Activated T-helper 1 cell treated with Interleukin-2 at 50 U/mL for 16 hours (primary cell): ENCODE data around the gene SCD.
A peak's percentile ranks its signal among the peaks of the same experiment; 100 is the strongest.
"Not testable (repeated sequence)": the region's sequence is repeated elsewhere in the genome, so short reads cannot be mapped to it uniquely, and the experiment has no call there.

Experiments
- DNase-seq: peaks from one replicate; pipeline ENCODE4 v3.0.0-alpha.2; 2020; ENCODE audit warnings: low read depth

Gene SCD

GRCh38 chr10:100346765-100347567 lies at the start of gene SCD:
TSS of gene SCD (plus strand) at chr10:100347233. CDS start at chr10:100347505, 272 bp downstream.
- peak; percentile 59 for DNase-seq

GRCh38 chr10:100297242-100297641 lies 49.8 kb upstream of the SCD start:
- DNase-seq, result no peak

GRCh38 chr10:100301123-100301522 lies 45.9 kb upstream of the SCD start:
- not testable (repeated sequence) for DNase-seq

GRCh38 chr10:100303724-100304319 lies 43.2 kb upstream of the SCD start:
- DNase-seq, result no peak

GRCh38 chr10:100304414-100304813 lies 42.6 kb upstream of the SCD start:
- no peak for DNase-seq

- no peak for DNase-seq
Measured at GRCh38 chr10:100306861-100307260, 40.2 kb upstream of the SCD start.

- no peak for DNase-seq
Measured at GRCh38 chr10:100307684-100308083, 39.3 kb upstream of the SCD start.

GRCh38 chr10:100311298-100311697 lies 35.7 kb upstream of the SCD start:
- no peak for DNase-seq

- DNase-seq, result no peak
Measured at GRCh38 chr10:100315615-100316014, 31.4 kb upstream of the SCD start.

- DNase-seq, result no peak
Measured at GRCh38 chr10:100318207-100318606, 28.8 kb upstream of the SCD start.

GRCh38 chr10:100319707-100320402 lies 27.2 kb upstream of the SCD start:
- DNase-seq, result no peak

GRCh38 chr10:100325158-100325557 lies 21.9 kb upstream of the SCD start:
- DNase-seq, result no peak

- DNase-seq, result no peak
Measured at GRCh38 chr10:100327007-100327717, 19.9 kb upstream of the SCD start.

GRCh38 chr10:100327718-100328009 lies 19.4 kb upstream of the SCD start:
- no peak for DNase-seq

- DNase-seq, result no peak
Measured at GRCh38 chr10:100328198-100328597, 18.8 kb upstream of the SCD start.

GRCh38 chr10:100330079-100330478 lies 17.0 kb upstream of the SCD start, which contains the start of gene PKD2L1:
TSS of gene PKD2L1 (minus strand) at chr10:100330228. CDS start at chr10:100330103, 125 bp downstream.
- no peak for DNase-seq

GRCh38 chr10:100333106-100333505 lies 13.9 kb upstream of the SCD start:
- no peak for DNase-seq

- no peak for DNase-seq
Measured at GRCh38 chr10:100333661-100334440, 13.2 kb upstream of the SCD start.

GRCh38 chr10:100334762-100335161 lies 12.3 kb upstream of the SCD start:
- no peak for DNase-seq

- peak; percentile 50 for DNase-seq
Measured at GRCh38 chr10:100338434-100339036, 8.5 kb upstream of the SCD start.

- no peak for DNase-seq
Measured at GRCh38 chr10:100339236-100339635, 7.8 kb upstream of the SCD start.
